Stimulated activated CD8-positive, alpha-beta memory T cell treated with anti-CD3 and anti-CD28 coated beads, Interleukin-4, amount 100 ng/mL, for 4 hours (primary cell): Measurements from ENCODE around the gene MKLN1.
A peak's percentile ranks its signal among the peaks of the same experiment; 100 is the strongest.
"Not testable (repeated sequence)": the region's sequence is repeated elsewhere in the genome, so short reads cannot be mapped to it uniquely, and the experiment has no call there.

Experiments
- DNase-seq, 2 donors: peaks; one replicate each; pipeline ENCODE4 v3.0.0-alpha.2; 2020; ENCODE audit warnings: low read depth in 2 of 2, low spot score in 1 of 2

Gene MKLN1

GRCh38 chr7:131497454-131497853, 169.8 kb downstream of the MKLN1 start:
- no peak for DNase-seq

- DNase-seq, result no peak
Observed at GRCh38 chr7:131498237-131498885, 170.7 kb downstream of the MKLN1 start.

- no peak for DNase-seq
Observed at GRCh38 chr7:131499801-131500200, 172.1 kb downstream of the MKLN1 start.

GRCh38 chr7:131500357-131500756, 172.7 kb downstream of the MKLN1 start:
- DNase-seq, result no peak

GRCh38 chr7:131501422-131501821, 173.7 kb downstream of the MKLN1 start:
- peak in 1 of 2 donors; percentile 21 for DNase-seq

GRCh38 chr7:131501930-131502685, 174.4 kb downstream of the MKLN1 start:
- DNase-seq, result no peak

GRCh38 chr7:131502810-131503508, 175.3 kb downstream of the MKLN1 start:
- DNase-seq, result no peak

- no peak for DNase-seq
Observed at GRCh38 chr7:131503639-131504038, 176.0 kb downstream of the MKLN1 start.

GRCh38 chr7:131504157-131504899, 176.7 kb downstream of the MKLN1 start:
- no peak for DNase-seq

GRCh38 chr7:131505037-131505620, 177.5 kb downstream of the MKLN1 start:
- not testable (repeated sequence) for DNase-seq

GRCh38 chr7:131505636-131506557, 178.2 kb downstream of the MKLN1 start:
- DNase-seq, result no peak

GRCh38 chr7:131506597-131506996, 178.9 kb downstream of the MKLN1 start:
- DNase-seq, result no peak

GRCh38 chr7:131507592-131508331, 180.1 kb downstream of the MKLN1 start:
- DNase-seq, result peak; percentile 46 to 65

GRCh38 chr7:131508754-131509486, 181.2 kb downstream of the MKLN1 start:
- DNase-seq, result no peak

GRCh38 chr7:131509781-131510180, 182.1 kb downstream of the MKLN1 start:
- DNase-seq, result no peak

GRCh38 chr7:131511071-131511470, 183.4 kb downstream of the MKLN1 start:
- DNase-seq, result no peak

GRCh38 chr7:131511774-131512535, 184.3 kb downstream of the MKLN1 start:
- no peak for DNase-seq
